Measurements from ENCODE around the gene ACBD6.
"Not testable (repeated sequence)": the region's sequence is repeated elsewhere in the genome, so short reads cannot be mapped to it uniquely, and the experiment has no call there.

ACBD6 gene

GRCh38 chr1:180421145-180421544, 81.2 kb downstream of the ACBD6 start:
- DNase-seq (ENCODE audit: low read depth, low spot score), result not testable (repeated sequence)

DNA sequence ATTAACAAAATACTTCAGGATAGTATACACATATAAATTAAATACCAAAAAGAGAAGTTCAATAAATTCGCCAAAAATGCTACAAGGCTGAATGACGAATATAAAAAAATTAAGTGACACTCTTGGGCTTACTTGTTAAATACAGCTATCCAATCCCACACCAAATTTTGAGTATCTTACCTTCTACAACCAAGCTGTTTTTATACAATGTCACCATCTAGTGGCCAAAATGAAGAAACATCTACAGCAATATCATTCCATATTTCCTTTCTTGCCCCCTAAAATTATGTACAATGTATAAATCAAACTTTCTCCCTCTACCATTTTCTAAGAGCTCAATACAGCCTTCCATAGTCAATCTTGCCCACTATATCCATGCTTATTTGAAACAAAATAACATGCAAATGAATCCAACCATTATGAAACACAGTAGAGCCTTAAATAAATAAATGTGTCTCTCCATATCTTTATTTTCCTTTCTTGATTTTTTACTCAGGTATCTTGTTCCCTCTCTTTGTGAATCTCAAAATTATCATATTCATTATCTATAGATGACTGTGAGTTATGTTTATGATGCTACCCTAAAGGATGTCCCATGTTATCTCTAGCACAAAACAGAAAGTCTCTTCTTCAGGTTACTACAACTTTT, 86.3 kb downstream of the ACBD6 start:
- no peak for DNase-seq (ENCODE audit: low read depth, low spot score)

DNA sequence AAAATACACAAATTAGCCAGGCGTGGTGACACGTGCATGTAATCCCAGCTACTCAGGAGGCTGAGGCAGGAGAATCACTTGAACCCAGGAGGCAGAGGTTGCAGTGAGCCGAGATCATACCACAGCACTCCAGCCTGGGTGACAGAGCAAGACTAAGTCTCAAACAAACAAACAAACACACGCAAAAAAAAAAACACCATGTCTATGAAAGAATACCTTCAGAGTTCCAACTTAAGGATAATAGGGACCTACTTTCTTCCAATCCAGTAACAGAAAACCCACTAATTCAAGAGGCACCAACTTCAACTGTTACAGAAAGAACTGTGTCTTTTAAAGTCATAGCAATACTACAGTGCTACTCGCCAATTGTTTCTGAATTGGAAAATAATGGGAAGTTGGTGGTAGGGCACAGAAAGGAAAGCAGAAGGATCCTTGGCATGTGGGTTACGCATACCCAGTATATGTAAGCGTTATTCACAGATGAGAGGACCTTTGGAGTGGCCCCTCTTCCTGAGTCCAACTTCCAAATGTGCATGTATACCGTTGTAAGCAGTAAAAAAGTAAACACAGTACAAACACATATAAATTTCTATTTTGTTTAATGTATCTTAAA, 87.0 kb downstream of the ACBD6 start:
- DNase-seq (ENCODE audit: low read depth, low spot score), result no peak

GRCh38 chr1:180412583-180412982, 89.8 kb downstream of the ACBD6 start:
- no peak for DNase-seq (ENCODE audit: low read depth, low spot score)

- DNase-seq (ENCODE audit: low read depth, low spot score), result not testable (repeated sequence)
Measured at GRCh38 chr1:180408128-180408527, 94.2 kb downstream of the ACBD6 start.

- no peak for DNase-seq (ENCODE audit: low read depth, low spot score)
Measured at GRCh38 chr1:180407051-180407450, 95.3 kb downstream of the ACBD6 start.

DNA sequence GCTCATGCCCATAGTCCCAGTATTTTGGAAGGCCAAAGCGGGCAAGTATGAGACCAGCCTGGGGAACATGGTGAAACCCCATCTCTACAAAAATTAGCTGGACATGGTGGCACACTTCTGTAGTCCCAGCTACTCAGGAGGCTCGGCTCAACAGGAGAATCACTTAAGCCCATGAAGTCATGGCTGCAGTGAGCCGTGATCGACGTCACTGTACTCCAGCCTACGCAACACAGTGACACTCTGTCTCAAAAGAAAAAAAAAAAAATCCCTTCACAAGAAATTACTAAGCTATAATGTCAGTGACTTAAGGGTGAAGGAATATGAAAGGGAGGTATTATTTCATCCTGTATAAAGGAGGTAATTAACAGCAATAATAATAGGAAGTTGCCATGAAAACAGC, 99.8 kb downstream of the ACBD6 start:
- no peak for DNase-seq (ENCODE audit: low read depth, low spot score)

GRCh38 chr1:180402001-180402400, 100.4 kb downstream of the ACBD6 start:
- DNase-seq (ENCODE audit: low read depth, low spot score), result no peak

GRCh38 chr1:180397175-180397574, 105.2 kb downstream of the ACBD6 start:
- DNase-seq (ENCODE audit: low read depth, low spot score), result no peak

DNA sequence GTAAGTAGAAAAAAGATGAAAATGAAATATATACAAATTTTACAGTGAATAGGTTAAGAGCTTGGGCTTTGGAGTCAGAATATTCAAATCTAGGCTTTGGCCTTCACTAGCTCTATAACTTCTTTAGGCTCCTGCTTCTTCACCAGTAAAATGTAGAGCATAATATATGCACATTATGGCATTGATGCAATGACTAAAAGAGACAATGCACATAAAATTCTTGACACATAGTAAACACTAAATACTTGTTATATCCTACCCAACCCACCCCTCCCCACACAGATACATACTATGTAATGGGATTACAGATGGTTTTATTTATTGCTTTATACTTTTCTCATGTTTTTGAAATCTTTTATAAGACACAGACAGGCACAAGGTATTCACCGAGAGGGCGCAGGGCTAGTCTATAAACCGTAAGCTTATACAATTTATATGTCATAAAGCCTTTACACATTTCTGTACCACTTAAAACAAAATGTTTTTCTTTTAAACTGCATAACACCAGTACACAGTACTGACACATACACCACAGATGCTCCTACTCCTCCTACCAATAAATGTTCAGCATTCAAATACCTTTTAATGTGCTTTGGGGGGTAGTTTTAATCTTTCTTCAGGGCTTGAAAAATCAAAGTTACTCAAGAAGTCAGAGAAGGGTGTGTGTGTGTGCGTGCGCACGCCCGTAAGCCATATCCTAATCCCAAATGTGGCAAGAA, 109.8 kb downstream of the ACBD6 start:
- DNase-seq (ENCODE audit: low read depth, low spot score), result no peak

DNA sequence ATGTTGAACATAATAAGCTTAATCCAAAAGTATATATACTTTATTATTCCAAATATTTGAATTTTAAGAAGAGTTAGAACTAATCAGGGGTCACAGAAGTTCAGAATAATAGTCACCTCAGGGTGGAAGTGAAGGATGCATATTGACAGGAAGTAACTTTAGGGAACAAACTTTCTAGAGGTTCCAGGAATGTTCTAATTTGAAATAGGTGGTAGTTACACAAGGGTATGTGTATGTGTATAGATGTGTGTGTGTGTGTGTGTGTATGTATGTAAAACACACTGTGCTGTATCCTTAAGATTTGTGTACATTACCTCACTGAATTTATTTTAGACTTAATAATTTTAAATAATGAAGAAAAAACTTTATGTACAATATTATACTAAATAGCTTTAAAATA, 110.4 kb downstream of the ACBD6 start:
- DNase-seq (ENCODE audit: low read depth, low spot score), result no peak

- no peak for DNase-seq (ENCODE audit: low read depth, low spot score)
Measured at GRCh38 chr1:180387413-180387812, 115.0 kb downstream of the ACBD6 start.

DNA sequence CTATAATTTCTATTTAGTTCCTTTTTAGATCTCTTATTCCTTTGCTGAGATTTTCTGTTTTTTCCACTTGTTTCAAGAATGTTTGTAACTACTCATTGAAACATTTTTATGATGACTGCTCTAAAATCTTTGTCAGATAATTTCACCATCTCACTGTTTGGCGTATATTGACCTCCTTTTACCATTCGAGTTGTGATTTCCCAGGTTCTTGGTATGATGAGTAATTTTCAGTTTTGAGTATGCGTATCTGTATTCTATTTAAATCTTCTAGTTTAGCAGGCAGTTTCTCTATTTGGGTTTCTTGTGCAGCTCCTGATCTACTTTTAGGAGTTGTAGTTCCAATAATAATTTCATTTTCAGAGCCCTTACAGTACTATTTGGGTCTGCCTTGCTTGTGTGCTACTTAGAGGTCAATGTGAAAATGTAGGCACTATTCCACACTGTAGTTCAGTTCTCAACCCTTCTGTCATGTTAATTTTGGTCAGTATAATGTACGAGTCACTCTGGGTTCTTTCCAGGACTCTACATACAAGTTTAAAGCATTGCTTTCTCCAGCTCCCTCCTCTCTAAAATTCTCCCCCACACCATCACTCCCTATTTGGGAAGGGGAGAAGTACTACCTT, 115.5 kb downstream of the ACBD6 start:
- no peak for DNase-seq (ENCODE audit: low read depth, low spot score)

DNA sequence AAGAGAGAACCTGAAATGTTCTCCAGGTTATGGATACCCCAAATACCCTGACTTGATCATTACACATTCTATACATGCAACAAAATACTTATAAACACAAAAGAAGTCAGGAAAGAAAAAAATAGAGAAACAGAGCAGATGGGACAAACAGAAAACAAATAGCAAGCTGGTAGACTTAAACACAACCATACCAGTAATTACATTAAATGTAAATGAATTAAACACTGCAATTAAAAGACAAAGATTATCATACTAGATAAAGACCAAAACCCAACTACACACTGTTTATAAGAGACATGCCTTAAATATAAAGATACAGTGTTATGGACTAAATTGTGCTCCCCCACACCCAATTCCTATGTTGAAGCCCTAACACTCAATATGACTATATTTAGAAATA, 117.2 kb downstream of the ACBD6 start:
- no peak for DNase-seq (ENCODE audit: low read depth, low spot score)

DNA sequence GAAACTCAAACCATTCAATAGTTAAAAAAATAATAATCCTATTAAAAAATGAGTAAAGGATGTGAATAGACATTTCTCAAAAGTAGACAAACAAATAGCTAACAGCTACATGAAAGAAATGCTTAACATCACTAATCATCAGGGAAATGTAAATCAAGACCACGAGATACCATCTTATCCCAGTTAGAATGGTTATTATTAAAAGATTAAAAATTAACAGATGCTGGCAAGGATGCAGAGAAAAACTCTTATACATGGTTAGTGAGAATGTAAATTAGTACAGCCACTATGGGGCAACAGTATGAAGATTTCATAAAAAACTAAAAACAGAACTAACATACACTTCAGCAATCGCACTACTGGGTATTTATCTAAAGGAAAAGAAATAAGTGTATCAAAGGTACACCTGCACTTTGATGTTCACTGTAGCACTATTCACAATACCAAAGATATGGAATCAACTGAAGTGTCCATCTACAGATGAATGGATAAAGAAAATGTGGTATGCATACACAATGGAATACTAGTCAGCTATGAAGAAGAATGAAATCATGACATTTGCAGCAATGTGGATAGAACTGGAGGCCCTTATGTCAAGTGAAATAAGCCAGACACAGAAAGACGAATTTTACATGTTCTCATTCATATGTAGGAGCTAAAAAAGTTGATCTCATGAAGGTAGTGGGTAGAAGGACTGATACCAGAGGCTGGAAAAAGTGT, 117.9 kb downstream of the ACBD6 start:
- no peak for DNase-seq (ENCODE audit: low read depth, low spot score)

- DNase-seq (ENCODE audit: low read depth, low spot score), result no peak
Measured at GRCh38 chr1:180382326-180383115, 119.9 kb downstream of the ACBD6 start.

GRCh38 chr1:180381184-180381580, 121.2 kb downstream of the ACBD6 start:
- DNase-seq (ENCODE audit: low read depth, low spot score), result no peak

DNA sequence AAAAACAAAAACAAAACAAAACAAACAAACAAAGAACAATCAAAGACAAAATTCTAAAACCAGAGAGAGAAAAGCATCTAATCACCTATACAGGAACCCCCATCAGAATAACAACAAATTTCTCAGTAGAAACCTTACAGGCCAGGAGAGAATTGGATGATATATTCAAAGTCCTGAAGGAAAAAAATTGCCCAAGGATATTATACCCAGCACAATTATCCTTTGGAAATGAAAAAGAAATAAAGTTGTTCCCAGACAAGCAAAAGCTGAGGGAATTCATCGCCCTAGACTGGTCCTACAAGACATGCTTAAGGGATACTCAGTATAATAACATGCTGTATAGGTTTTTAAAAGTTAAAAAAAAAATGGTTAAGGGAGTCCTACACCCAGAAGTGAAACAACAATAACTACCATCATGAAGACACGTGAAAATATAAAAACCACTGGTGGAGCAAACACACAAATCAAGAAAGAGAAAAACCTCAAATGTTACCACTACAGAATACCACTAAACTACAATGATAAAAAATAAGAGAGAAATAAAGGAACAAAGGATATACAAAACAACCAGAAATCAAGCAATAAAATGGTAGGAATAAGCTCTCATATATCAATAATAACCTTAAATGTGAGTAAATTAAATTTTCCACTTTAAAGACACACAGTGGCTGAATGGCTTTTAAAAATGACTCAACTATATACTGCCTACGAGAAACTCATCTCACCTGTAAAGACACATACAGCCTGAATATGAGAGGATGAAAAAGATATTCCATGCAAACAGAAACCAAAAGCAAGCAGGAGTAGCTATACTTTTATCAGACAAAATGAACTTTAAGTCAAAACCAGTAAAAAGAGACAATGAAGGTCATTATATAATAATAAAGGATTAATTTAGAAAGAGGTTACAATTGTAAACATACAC, 121.9 kb downstream of the ACBD6 start:
- no peak for DNase-seq (ENCODE audit: low read depth, low spot score)

GRCh38 chr1:180376800-180377199, 125.6 kb downstream of the ACBD6 start:
- no peak for DNase-seq (ENCODE audit: low read depth, low spot score)

DNA sequence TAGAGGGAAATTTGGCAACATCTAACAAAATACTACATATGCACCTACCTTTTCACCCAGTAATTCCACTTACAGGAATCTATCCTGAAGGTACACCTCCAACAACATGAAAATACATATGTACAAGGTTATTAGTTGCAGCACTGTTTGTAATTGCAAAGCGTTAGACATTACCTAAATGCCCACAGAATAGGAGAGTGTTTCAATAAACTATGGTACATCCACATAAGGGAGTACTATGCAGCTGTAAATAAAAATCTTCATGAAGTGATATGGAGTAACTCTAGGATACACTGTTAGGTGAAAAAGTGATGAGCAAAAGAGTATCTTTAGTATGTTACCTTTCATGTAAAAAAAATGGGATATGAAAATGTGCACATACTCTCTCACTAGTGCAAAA, 126.1 kb downstream of the ACBD6 start:
- no peak for DNase-seq (ENCODE audit: low read depth, low spot score)

All from ELF-1 (cell line).